Large intestine (tissue), 3 donors: ENCODE measurements around the gene PSEN1. TPM values are rescaled to one million over a fixed set of nuclear protein-coding genes. Genes with fewer than 3 reads are reported as not detected.
"Not testable (repeated sequence)": the region's sequence is repeated elsewhere in the genome, so short reads cannot be mapped to it uniquely, and the experiment has no call there.

Experiments used
- DNase-seq, 2 donors: peaks; one replicate each; pipeline versions ENCODE4 v3.0.0 to v3.0.0-alpha.2; 2013
- H3K27ac ChIP-seq: one replicate; pipeline ENCODE4 v1.5.1; 2013; ENCODE audit warnings: low read length
- H3K27me3 ChIP-seq: 2 replicates; pipeline ENCODE4 v1.6.1; 2013; ENCODE audit warnings: low read length; ENCODE audit not compliant: control insufficient read depth, insufficient read depth
- H3K36me3 ChIP-seq: 2 replicates; pipeline ENCODE4 v1.6.1; 2013; ENCODE audit warnings: low read length; ENCODE audit not compliant: control insufficient read depth, insufficient read depth
- H3K4me1 ChIP-seq: one replicate; pipeline ENCODE4 v1.6.1; 2013; ENCODE audit warnings: low read length; ENCODE audit not compliant: control insufficient read depth, insufficient read depth
- H3K4me3 ChIP-seq: one replicate; pipeline ENCODE4 v1.5.1; 2013; ENCODE audit warnings: low read length
- H3K9me3 ChIP-seq: one replicate; pipeline ENCODE4 v1.6.1; 2013; ENCODE audit warnings: mild to moderate bottlenecking, low read depth, low read length, moderate library complexity; ENCODE audit not compliant: control insufficient read depth
- WGBS: methylation state at CpG from one replicate; pipeline ENCODE4 v1.1.5; 2013; ENCODE audit warnings: low lambda C conversion rate; ENCODE audit not compliant: insufficient coverage; 5-methylcytosine and 5-hydroxymethylcytosine counted together
- polyA plus RNA-seq: library from polyadenylated mRNA; unstranded; fragments of 120-200 nt; gene quantifications from one replicate; pipeline ENCODE4 v1.2.1, GENCODE V29; 2013

The PSEN1 gene
- polyA plus RNA-seq, 1 donor: 104 TPM

DNA sequence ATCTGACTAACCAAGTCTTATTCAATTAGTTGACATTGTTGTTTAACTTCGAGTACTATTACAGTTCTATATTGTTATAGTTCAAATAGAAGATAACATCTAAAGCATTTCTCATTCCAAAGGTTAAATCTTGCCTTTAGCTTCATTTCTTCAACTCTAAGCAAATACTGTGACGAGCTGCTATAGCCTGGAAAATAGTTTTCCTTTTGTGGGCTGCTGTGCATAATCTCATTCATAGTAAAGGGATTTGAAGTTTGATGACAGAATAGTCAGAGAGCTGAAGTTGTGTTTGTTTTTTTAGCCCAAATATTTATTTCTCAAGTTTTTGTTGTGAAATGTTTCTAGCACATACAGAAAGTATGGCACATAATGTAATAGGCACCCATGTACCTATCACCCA lies 13.4 kb downstream of the PSEN1 start:
- Histone ChIP-seq H3K4me3 (no peak overlapping the region), H3K9me3 (no peaks in the 10 kb centered on the region), H3K27me3 (no peaks in the 10 kb centered on the region), H3K4me1 (no peaks in the 10 kb centered on the region), H3K36me3 (peaks cover 53% of the 10 kb centered on the region), H3K27ac (no peak overlapping the region)
- no peak for DNase-seq
- WGBS: 67% methylated on average over 1 of the region's 2 CpGs

DNA sequence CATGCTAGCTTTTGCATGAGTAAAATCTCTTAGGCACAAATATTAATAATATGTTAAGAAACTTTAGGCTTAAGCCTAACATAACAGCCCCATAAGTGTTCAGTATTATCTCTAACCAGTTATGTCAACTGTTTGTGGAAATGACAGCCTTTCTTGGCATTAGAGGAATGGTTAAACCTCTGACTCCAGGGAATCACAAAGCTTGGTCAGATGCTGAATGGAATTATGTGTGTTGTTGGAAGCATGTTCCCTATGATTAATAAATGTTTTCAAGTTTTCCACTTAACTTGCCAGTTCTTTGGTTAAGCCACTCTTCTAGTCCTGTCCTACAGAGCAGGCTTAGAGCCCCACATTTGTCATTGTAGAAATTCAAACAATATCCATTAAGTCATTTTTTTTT lies 17.0 kb downstream of the PSEN1 start:
- Histone ChIP-seq H3K36me3 (peaks cover 68% of the 10 kb centered on the region), H3K27me3 (no peaks in the 10 kb centered on the region), H3K4me1 (no peaks in the 10 kb centered on the region), H3K27ac (no peak overlapping the region), H3K4me3 (no peak overlapping the region), H3K9me3 (no peaks in the 10 kb centered on the region)
- DNase-seq: no peak

DNA sequence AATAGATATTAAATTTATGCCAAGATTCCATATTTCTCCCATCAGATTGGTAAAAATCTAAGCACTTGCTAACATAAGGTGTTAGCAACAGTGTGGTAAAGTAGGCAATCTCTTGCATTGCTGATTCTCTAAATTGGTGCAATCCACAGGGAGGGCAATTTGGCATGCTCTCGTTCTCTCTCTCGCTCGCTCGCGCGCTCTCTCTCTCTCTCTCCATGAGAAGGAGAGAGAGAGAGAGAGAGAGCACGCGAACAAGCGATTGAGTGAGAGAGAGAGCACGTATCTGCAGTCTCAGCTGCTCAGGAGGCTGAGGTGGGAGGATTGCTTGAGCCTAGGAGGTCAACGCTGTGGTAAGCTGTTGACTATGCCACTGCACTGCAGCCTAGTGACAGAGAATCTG lies 25.9 kb downstream of the PSEN1 start:
- Histone ChIP-seq H3K9me3 (peaks cover 2% of the 10 kb centered on the region), H3K27ac (no peak overlapping the region), H3K36me3 (peaks cover 60% of the 10 kb centered on the region), H3K4me3 (no peak overlapping the region), H3K27me3 (no peaks in the 10 kb centered on the region), H3K4me1 (no peaks in the 10 kb centered on the region)
- no CpG with 5 or more reads among the region's 11 CpGs for WGBS
- DNase-seq: no peak

DNA sequence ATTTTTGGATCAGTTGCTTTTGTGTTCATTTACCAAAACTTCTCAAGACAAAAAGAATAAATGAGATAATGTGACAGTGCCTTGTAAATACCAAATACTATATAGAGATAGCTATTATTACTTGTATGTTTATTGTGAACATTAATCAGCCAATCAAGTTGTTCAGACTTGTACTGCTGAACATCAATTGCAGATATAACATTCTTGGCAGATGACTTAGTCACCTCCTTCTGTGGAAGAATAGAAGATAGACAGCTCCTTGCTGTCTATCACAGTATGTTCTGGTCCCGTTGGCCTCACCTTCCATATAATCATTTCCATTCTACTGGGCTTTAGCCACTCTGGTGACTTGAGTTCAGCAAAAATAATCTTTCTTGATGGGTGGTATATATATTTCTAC lies 30.1 kb downstream of the PSEN1 start:
- Histone ChIP-seq H3K4me3 (no peak overlapping the region), H3K36me3 (peaks cover 75% of the 10 kb centered on the region), H3K27me3 (no peaks in the 10 kb centered on the region), H3K27ac (no peak overlapping the region), H3K4me1 (no peaks in the 10 kb centered on the region), H3K9me3 (peaks cover 2% of the 10 kb centered on the region)
- 80% methylated on average over 1 of the region's 1 CpG for WGBS
- DNase-seq: no peak

DNA sequence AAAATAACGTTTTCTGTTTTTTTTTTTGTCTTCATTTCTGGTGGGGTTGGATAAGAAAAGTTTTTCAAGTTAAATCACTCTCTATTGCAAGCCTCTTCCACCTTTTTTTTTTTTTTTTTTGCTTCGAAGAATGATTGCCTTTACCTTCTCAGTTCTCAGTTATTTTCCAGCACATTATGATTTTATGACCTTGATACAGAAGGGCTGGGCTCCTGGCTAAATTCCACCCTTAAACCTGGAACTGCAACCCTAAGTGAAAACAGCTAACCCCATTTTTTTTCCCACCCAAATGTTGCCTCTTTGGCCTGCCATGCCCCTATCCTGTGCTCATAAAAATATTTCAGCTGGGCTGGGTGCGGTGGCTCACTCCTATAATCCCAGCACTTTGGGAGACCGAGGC lies 31.4 kb downstream of the PSEN1 start:
- WGBS: 88% methylated on average over 1 of the region's 4 CpGs
- Histone ChIP-seq H3K36me3 (peaks cover 77% of the 10 kb centered on the region), H3K4me1 (no peaks in the 10 kb centered on the region), H3K4me3 (no peak overlapping the region), H3K27me3 (no peaks in the 10 kb centered on the region), H3K9me3 (no peaks in the 10 kb centered on the region), H3K27ac (no peak overlapping the region)
- DNase-seq: no peak

DNA sequence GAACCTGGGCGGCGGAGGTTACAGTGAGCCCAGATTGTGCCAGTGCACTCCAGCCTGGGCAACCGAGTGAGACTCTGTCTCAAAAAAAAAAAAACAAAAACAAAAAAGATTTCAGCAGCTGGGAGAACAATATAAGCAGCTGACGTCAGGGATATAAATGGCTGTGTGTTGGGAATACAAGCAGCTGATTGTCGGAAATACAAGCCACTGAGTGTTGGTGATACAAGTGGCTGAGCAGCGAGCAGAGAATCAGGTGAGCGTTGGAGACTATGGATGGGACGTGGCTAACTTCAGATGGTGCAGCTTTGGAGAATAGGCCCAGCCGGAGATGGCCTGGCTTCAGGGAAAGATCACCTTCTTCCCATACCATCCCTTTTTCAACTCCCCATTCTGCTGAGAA lies 32.0 kb downstream of the PSEN1 start:
- DNase-seq: no peak
- Histone ChIP-seq H3K27ac (no peak overlapping the region), H3K4me1 (no peaks in the 10 kb centered on the region), H3K27me3 (no peaks in the 10 kb centered on the region), H3K36me3 (peaks cover 78% of the 10 kb centered on the region), H3K9me3 (no peaks in the 10 kb centered on the region), H3K4me3 (no peak overlapping the region)
- 94% methylated on average over 3 of the region's 9 CpGs for WGBS

DNA sequence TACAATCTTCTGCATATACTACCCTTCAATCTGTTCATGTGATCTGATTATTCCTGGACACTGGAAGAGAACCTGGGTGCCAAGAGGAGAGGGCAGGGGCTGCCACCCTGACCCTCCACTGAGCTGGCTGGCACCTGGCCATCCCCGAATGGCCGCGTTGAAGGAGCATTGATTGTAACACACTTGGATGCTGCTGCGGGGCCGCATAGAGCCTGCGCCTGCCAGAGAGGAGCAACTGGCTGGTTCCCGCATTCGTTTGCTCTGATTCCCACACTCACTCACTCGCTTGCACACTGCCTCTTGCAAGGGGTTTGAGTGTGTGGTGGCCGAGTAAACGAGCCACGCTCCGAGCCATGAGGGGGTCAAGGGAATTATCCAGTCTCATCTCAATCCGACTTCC lies 32.4 kb downstream of the PSEN1 start:
- DNase-seq: no peak
- peaks cover 78% of the 10 kb centered on the region for H3K36me3 ChIP-seq
- H3K27me3 ChIP-seq: no peaks in the 10 kb centered on the region
- WGBS: no CpG with 5 or more reads among the region's 14 CpGs
- H3K27ac ChIP-seq: no peak overlapping the region
- no peak overlapping the region for H3K4me3 ChIP-seq
- no peaks in the 10 kb centered on the region for H3K9me3 ChIP-seq
- H3K4me1 ChIP-seq: no peaks in the 10 kb centered on the region

DNA sequence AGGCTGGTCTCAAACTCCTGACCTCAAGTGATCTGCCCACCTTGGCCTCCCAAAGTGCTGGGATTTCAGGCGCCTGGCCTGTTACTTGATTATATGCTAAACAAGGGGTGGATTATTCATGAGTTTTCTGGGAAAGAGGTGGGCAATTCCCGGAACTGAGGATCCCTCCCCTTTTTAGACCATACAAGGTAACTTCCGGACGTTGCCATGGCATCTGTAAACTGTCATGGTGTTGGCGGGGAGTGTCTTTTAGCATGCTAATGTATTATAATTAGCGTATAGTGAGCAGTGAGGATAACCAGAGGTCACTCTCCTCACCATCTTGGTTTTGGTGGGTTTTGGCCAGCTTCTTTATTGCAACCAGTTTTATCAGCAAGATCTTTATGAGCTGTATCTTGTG lies 33.5 kb downstream of the PSEN1 start:
- H3K27ac ChIP-seq, H3K27me3 ChIP-seq, DNase-seq, H3K9me3 ChIP-seq, H3K4me1 ChIP-seq, H3K4me3 ChIP-seq: not testable (repeated sequence)
- no CpG with 5 or more reads among the region's 6 CpGs for WGBS
- peaks cover 81% of the 10 kb centered on the region for H3K36me3 ChIP-seq

DNA sequence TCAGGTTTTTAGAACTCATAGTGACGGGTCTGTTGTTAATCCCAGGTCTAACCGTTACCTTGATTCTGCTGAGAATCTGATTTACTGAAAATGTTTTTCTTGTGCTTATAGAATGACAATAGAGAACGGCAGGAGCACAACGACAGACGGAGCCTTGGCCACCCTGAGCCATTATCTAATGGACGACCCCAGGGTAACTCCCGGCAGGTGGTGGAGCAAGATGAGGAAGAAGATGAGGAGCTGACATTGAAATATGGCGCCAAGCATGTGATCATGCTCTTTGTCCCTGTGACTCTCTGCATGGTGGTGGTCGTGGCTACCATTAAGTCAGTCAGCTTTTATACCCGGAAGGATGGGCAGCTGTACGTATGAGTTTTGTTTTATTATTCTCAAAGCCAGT lies 34.4 kb downstream of the PSEN1 start:
- Histone ChIP-seq H3K27ac (no peak overlapping the region), H3K27me3 (no peaks in the 10 kb centered on the region), H3K9me3 (no peaks in the 10 kb centered on the region), H3K4me1 (no peaks in the 10 kb centered on the region), H3K36me3 (peaks cover 83% of the 10 kb centered on the region), H3K4me3 (no peak overlapping the region)
- 93% methylated on average over 3 of the region's 11 CpGs for WGBS
- no peak for DNase-seq

DNA sequence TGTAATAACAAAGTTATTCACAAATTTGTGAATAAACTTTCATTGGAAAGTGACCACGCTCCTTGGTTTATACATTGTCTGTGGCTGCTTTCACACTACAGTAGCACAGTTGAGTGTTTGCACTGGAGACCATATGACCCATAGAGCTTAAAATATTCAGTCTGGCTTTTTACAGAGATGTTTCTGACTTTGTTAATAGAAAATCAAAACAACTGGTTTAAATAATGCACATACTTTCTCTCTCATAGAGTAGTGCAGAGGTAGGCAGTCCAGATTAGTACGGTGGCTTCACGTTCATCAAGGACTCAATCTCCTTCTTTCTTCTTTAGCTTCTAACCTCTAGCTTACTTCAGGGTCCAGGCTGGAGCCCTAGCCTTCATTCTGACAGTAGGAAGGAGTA lies 36.2 kb downstream of the PSEN1 start:
- Histone ChIP-seq H3K4me1 (no peaks in the 10 kb centered on the region), H3K4me3 (no peak overlapping the region), H3K36me3 (peaks cover 78% of the 10 kb centered on the region), H3K27me3 (no peaks in the 10 kb centered on the region), H3K27ac (no peak overlapping the region), H3K9me3 (no peaks in the 10 kb centered on the region)
- WGBS: 94% methylated on average over 2 of the region's 3 CpGs
- DNase-seq: no peak

DNA sequence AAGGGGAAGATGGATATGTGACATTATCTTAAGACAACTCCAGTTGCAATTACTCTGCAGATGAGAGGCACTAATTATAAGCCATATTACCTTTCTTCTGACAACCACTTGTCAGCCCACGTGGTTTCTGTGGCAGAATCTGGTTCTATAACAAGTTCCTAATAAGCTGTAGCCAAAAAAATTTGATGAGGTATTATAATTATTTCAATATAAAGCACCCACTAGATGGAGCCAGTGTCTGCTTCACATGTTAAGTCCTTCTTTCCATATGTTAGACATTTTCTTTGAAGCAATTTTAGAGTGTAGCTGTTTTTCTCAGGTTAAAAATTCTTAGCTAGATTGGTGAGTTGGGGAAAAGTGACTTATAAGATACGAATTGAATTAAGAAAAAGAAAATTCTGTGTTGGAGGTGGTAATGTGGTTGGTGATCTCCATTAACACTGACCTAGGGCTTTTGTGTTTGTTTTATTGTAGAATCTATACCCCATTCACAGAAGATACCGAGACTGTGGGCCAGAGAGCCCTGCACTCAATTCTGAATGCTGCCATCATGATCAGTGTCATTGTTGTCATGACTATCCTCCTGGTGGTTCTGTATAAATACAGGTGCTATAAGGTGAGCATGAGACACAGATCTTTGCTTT lies 36.9 kb downstream of the PSEN1 start:
- peaks cover 80% of the 10 kb centered on the region for H3K36me3 ChIP-seq
- H3K27ac ChIP-seq: no peak overlapping the region
- H3K9me3 ChIP-seq: no peaks in the 10 kb centered on the region
- H3K4me3 ChIP-seq: no peak overlapping the region
- WGBS: 83% methylated on average over 1 of the region's 3 CpGs
- DNase-seq: no peak
- H3K4me1 ChIP-seq: no peaks in the 10 kb centered on the region
- H3K27me3 ChIP-seq: no peaks in the 10 kb centered on the region
